ENCODE results near the gene OMP.

The OMP gene, protein sequence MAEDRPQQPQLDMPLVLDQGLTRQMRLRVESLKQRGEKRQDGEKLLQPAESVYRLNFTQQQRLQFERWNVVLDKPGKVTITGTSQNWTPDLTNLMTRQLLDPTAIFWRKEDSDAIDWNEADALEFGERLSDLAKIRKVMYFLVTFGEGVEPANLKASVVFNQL

DNA sequence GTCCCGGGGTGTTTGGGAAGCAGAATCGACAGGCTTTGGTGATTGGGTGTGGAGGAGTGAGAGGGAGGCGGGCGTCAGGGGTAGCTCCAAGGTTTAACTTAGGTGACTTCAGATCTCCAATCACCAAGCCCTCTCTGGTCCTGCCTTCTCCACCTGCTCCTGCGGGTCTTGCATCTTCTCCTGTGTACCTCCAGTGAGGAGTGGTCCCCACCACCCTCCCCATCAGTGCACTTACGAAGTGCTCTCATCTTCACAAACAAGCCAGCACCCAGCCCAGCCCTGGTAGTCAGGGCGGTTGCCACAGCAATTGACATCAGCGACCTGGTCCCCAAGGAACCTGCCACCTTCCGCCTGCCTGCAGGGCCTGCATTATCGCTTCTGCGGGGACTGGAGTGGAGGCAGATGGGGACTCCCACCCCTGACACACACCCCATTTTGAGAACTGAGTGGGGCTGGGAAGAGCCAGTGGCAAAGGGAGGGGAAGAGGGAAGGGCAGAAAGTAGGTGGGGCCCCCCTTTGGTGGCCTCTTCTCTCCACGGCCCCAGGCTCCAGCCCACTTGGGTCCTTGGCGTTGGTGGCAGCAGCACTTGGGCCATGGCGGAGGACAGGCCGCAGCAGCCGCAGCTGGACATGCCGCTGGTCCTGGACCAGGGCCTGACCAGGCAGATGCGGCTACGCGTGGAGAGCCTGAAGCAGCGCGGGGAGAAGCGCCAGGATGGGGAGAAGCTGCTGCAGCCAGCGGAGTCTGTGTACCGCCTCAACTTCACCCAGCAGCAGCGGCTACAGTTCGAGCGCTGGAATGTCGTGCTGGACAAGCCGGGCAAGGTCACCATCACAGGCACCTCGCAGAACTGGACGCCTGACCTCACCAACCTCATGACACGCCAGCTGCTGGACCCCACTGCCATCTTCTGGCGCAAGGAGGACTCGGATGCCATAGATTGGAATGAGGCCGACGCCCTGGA, at the start of gene OMP:
OMP (plus strand) TSS at position 595 of the 965 bp plus-strand sequence; CDS start at position 595, 0 bp downstream.
- TF ChIP-seq MYC (IDR thresholded peaks at IDR 0.05; ENCODE audit: low read depth, low read length): no peak
- DNase-seq (ENCODE audit: low read depth): no peak
- H3K4me3 ChIP-seq (ENCODE audit: low read depth, low read length): no peak within 1 kb of the TSS

DNA sequence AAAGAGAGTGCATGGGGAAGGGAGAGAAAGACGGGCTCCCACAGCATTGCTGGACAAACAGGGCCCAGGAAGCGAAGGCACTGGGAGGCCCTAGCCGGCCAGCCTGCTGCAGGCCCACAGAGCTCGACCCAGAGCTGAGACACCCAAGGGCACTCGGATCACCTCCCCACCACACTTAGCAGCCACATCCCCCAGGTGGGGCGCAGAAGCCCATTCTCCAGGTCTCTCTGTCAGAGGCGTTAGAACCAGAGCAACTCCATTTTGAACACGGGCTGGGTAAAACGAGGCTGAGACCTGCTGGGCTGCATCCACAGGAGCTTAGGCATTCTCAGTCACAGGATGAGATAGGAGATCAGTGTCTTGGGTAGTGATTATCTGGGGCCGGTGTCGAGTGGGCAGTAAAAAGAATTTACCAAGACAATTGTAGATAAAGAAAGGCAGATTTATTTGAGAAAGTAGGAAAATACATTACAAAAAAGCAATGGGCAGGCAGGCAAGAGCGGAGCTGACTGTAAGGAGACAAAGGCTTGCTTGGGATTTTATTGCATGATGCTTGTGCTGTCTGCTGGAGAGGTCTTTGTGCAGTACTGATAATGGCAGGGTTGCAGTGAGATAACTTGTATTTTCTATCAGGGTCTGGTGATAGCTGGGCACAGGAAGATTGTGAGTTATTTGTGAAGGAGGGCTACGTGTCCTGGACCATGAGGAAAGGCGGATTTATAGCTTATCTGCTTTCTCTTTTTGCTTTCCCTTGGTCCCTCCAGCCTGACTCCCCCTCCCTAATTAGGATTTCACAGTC, 49.2 kb upstream of the OMP start:
- DNase-seq (ENCODE audit: low read depth): no peak
- H3K4me3 ChIP-seq (ENCODE audit: low read depth, low read length): no peak overlapping the region
- TF ChIP-seq, protein P1, sequence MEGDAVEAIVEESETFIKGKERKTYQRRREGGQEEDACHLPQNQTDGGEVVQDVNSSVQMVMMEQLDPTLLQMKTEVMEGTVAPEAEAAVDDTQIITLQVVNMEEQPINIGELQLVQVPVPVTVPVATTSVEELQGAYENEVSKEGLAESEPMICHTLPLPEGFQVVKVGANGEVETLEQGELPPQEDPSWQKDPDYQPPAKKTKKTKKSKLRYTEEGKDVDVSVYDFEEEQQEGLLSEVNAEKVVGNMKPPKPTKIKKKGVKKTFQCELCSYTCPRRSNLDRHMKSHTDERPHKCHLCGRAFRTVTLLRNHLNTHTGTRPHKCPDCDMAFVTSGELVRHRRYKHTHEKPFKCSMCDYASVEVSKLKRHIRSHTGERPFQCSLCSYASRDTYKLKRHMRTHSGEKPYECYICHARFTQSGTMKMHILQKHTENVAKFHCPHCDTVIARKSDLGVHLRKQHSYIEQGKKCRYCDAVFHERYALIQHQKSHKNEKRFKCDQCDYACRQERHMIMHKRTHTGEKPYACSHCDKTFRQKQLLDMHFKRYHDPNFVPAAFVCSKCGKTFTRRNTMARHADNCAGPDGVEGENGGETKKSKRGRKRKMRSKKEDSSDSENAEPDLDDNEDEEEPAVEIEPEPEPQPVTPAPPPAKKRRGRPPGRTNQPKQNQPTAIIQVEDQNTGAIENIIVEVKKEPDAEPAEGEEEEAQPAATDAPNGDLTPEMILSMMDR (IDR thresholded peaks at IDR 0.05; ENCODE audit: low read depth, low read length): no peak
- no peak for TF ChIP-seq MYC (IDR thresholded peaks at IDR 0.05; ENCODE audit: low read depth, low read length)
- TF ChIP-seq, protein P2, sequence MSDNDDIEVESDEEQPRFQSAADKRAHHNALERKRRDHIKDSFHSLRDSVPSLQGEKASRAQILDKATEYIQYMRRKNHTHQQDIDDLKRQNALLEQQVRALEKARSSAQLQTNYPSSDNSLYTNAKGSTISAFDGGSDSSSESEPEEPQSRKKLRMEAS (IDR thresholded peaks at IDR 0.05; ENCODE audit: low read depth, low read length): no peak

DNA sequence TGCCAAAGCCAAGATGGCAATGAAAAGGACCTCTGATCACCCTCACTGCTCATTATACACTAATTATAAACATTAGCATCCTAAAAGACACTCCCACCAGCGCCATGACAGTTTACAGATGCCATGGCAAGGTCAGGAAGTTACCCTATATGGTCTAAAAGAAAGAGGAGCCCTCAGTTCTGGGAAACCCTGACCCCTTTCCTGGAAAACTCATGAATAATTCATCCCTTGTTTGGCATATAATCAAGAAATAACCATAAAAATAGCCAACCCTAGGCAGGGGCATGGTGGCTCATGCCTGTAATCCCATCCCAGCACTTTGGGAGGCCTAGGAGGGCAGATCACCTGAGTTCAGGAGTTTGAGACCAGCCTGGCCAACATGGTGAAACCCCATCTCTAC, 48.6 kb upstream of the OMP start:
- H3K4me3 ChIP-seq (ENCODE audit: low read depth, low read length): no peak overlapping the region
- TF ChIP-seq, protein P2 (IDR thresholded peaks at IDR 0.05; ENCODE audit: low read depth, low read length): no peak
- TF ChIP-seq POLR2A (IDR thresholded peaks at IDR 0.05; ENCODE audit: extremely low read depth, insufficient read length) (no peak), MYC (IDR thresholded peaks at IDR 0.05; ENCODE audit: low read depth, low read length) (no peak)
- no peak for DNase-seq (ENCODE audit: low read depth)

DNA sequence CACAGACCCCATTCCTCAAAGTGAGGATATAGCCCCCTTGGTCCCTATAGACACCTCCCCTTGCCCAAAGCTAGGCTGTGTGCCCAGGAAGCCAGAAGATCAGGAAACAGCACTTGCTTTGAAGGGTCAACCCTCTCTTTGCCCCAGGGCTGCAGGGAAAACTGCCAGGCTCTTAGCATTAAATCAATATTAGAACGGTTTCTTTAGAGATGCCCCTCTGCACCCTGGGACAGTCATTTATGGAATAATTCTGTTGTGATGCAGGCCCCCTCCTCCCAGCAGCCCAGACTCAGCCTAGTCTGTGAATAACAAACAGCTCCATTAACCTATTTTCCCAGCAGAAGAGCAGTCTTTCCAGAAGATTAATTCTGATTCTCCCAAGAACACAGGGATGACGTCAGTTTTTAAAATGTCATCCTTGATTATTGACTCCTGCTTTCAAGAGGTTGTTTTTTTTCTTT, 47.5 kb upstream of the OMP start:
- H3K4me3 ChIP-seq (ENCODE audit: low read depth, low read length): no peak overlapping the region
- no peak for DNase-seq (ENCODE audit: low read depth)
- TF ChIP-seq, protein P2 (IDR thresholded peaks at IDR 0.05; ENCODE audit: low read depth, low read length): no peak
- TF ChIP-seq, protein P1 (IDR thresholded peaks at IDR 0.05; ENCODE audit: low read depth, low read length): no peak
- no peak for TF ChIP-seq MYC (IDR thresholded peaks at IDR 0.05; ENCODE audit: low read depth, low read length)
- TF ChIP-seq POLR2A (IDR thresholded peaks at IDR 0.05; ENCODE audit: extremely low read depth, insufficient read length): no peak

DNA sequence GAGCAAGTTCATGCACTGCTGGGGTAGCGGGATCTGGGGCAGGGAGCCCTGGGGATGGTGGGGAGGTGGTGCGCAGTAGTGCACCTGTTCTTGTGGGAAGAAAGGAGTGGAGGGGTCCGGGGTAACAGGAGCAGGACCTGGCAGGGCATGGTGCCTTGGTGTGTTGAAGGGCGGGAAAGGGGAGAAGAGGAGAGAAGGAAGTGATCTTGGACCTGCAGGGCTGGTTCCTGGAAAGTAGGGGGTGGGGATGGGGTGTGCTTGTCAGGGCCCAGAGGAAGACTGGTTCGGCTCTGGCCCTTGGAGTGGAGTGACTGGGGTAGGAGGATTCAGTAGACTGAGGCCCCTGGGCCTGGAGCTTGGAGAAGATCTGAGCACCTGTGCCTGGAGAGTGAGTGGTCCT, 46.7 kb upstream of the OMP start:
- TF ChIP-seq POLR2A (IDR thresholded peaks at IDR 0.05; ENCODE audit: extremely low read depth, insufficient read length) (no peak), MYC (IDR thresholded peaks at IDR 0.05; ENCODE audit: low read depth, low read length) (no peak)
- TF ChIP-seq, protein P1 (IDR thresholded peaks at IDR 0.05; ENCODE audit: low read depth, low read length): no peak
- TF ChIP-seq, protein P2 (IDR thresholded peaks at IDR 0.05; ENCODE audit: low read depth, low read length): no peak
- no peak overlapping the region for H3K4me3 ChIP-seq (ENCODE audit: low read depth, low read length)
- DNase-seq (ENCODE audit: low read depth): no peak

DNA sequence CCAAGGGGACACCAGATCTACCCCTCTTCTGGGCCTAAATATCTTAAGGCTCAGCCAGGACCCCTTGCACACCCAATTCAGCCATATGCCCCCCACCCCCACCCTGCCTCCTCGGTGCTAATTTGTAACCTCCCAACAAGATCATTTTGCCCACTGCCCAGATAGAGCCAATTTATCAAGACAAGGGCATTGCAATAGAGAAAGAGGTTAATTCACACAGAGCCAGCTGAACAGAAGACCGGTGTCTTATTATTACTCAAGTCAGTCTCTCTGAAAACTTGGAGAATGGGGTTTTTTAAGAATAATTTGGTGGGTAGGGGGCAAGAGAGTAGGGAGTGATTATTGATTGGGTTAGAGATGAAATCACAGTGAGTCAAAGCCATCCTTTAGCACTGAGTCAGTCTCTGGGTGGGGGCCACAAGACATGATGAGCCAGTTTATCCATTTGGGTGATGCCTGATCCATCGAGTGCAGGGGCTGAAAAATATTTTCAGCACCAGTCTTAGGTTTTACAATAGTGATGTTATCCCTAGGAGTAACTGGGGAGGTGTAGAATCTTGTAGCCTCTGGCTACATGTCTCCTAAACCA, 45.7 kb upstream of the OMP start:
- no peak for TF ChIP-seq MYC (IDR thresholded peaks at IDR 0.05; ENCODE audit: low read depth, low read length)

More for the DNA sequence above, 45.7 kb upstream of the OMP start:
- H3K4me3 ChIP-seq (ENCODE audit: low read depth, low read length): no peak overlapping the region
- no peak for DNase-seq (ENCODE audit: low read depth)
